Peyer's patch (tissue), 4 donors: ENCODE data around the gene STAT5B. TPM values are rescaled to one million over a fixed set of nuclear protein-coding genes. Genes with fewer than 3 reads are reported as not detected.

Experiments used
- DNase-seq, 3 donors: peaks; one replicate each; pipeline ENCODE4 v3.0.0-alpha.2; 2017 to 2019
- H3K27ac ChIP-seq, 4 donors: fragments of 200-600 bp; sonication (generic); one replicate each; pipeline ENCODE4 v1.5.1; 2016 to 2019
- H3K27me3 ChIP-seq, 2 donors: fragments of 200-600 bp; sonication (generic); one replicate each; pipeline ENCODE4 v1.5.1; 2019
- H3K36me3 ChIP-seq, 3 donors: fragments of 200-600 bp; sonication (generic); one replicate each; pipeline ENCODE4 v1.5.1; 2016 to 2019
- H3K4me1 ChIP-seq, 4 donors: fragments of 200-600 bp; sonication (generic); one replicate each; pipeline ENCODE4 v1.5.1; 2016 to 2019
- H3K4me3 ChIP-seq, 4 donors: fragments of 200-600 bp; sonication (generic); 1 replicate in 3 of 4; 2 replicates in 1 of 4; pipeline ENCODE4 v1.5.1; 2016 to 2019; ENCODE audit warnings: mild to moderate bottlenecking in 1 of 4
- H3K9me3 ChIP-seq, 4 donors: fragments of 200-600 bp; sonication (generic); one replicate each; pipeline ENCODE4 v1.5.1; 2016 to 2019; ENCODE audit warnings: mild to moderate bottlenecking in 1 of 4
- CTCF ChIP-seq, 6 experiments: fragments of 450-650 bp in 4 of 6; fragments of 200-600 bp in 2 of 6; sonication (generic) in 1 of 6; IDR thresholded peaks; one replicate each; pipeline ENCODE4 v1.5.1; 2017 to 2019; ENCODE audit warnings: antibody characterized with exemption in 6 of 6, mild to moderate bottlenecking in 3 of 6, moderate library complexity in 1 of 6
- POLR2A ChIP-seq, 2 donors: fragments of 450-650 bp; IDR thresholded peaks; one replicate each; pipeline ENCODE4 v1.5.1; 2017; ENCODE audit warnings: antibody characterized with exemption in 2 of 2, mild to moderate bottlenecking in 2 of 2, moderate library complexity in 2 of 2
- total RNA-seq, 4 donors: library from RNA; depleted of rRNA; stranded (reverse); fragments of >200 nt; gene quantifications; one replicate each; pipeline ENCODE4 v1.1.0, GENCODE V29; 2016

STAT5B gene
- total RNA-seq, 4 donors from 2014 or later: 36.3 to 128 (median 68.1) TPM

GRCh38 chr17:42199416-42200011 lies 76.7 kb downstream of the STAT5B start:
- Histone ChIP-seq H3K36me3 (peaks cover 0 to 18% (median 0%) of the 10 kb centered on the region in 3 donors), H3K27me3 (no peaks in the 10 kb centered on the region), H3K4me1 (peaks cover 0 to 9% (median 0%) of the 10 kb centered on the region in 4 donors), H3K4me3 (no peak overlapping the region), H3K27ac (peak overlapping the region in 1 of 4 donors; percentile 63), H3K9me3 (no peaks in the 10 kb centered on the region)
- DNase-seq: no peak
- no peak for TF ChIP-seq CTCF (IDR thresholded peaks at IDR 0.05)
- no peak for TF ChIP-seq POLR2A (IDR thresholded peaks at IDR 0.05)

GRCh38 chr17:42198897-42199296 lies 77.3 kb downstream of the STAT5B start:
- no peaks in the 10 kb centered on the region for H3K27me3 ChIP-seq
- peaks cover 0 to 11% (median 0%) of the 10 kb centered on the region in 4 donors for H3K4me1 ChIP-seq
- H3K27ac ChIP-seq: peak overlapping the region in 3 of 4 donors; percentile 39 to 63 (median 50)
- peaks cover 0 to 12% (median 0%) of the 10 kb centered on the region in 3 donors for H3K36me3 ChIP-seq
- H3K4me3 ChIP-seq: no peak overlapping the region
- TF ChIP-seq POLR2A (IDR thresholded peaks at IDR 0.05) (no peak), CTCF (IDR thresholded peaks at IDR 0.05) (no peak)
- no peaks in the 10 kb centered on the region for H3K9me3 ChIP-seq
- DNase-seq: peak in 1 of 3 donors; percentile 55

- DNase-seq: no peak
These were observed 78.5 kb downstream of the STAT5B start for GRCh38 chr17:42197564-42198156.

GRCh38 chr17:42193969-42194899 lies 82.0 kb downstream of the STAT5B start, which contains the start of gene GHDC:
TSS of gene GHDC (minus strand) at chr17:42194494. CDS start at chr17:42193581, 913 bp downstream.
- TF ChIP-seq CTCF (IDR thresholded peaks at IDR 0.05) (peak in 3 of 6 experiments; percentile 14 to 20 (median 14)), POLR2A (IDR thresholded peaks at IDR 0.05) (peak in 1 of 2 donors; percentile 35)
- H3K4me3 ChIP-seq: peak within 1 kb of the TSS; percentile 72 to 94 (median 86)

More at GRCh38 chr17:42197564-42198156, 78.5 kb downstream of the STAT5B start:
- Histone ChIP-seq H3K27ac (no peak overlapping the region), H3K4me3 (no peak overlapping the region), H3K27me3 (no peaks in the 10 kb centered on the region), H3K36me3 (peaks cover 0 to 8% (median 0%) of the 10 kb centered on the region in 3 donors), H3K4me1 (peaks cover 0 to 20% (median 8%) of the 10 kb centered on the region in 4 donors), H3K9me3 (no peaks in the 10 kb centered on the region)
- no peak for TF ChIP-seq CTCF (IDR thresholded peaks at IDR 0.05)
- no peak for TF ChIP-seq POLR2A (IDR thresholded peaks at IDR 0.05)

More at GRCh38 chr17:42193969-42194899, 82.0 kb downstream of the STAT5B start, which contains the start of gene GHDC:
- Histone ChIP-seq H3K36me3 (no peaks in the 10 kb centered on the region), H3K27ac (peak within 1 kb of the TSS; percentile 82 to 89 (median 86)), H3K4me1 (peaks cover 0 to 15% (median 8%) of the 10 kb centered on the region in 4 donors), H3K9me3 (no peaks in the 10 kb centered on the region), H3K27me3 (no peaks in the 10 kb centered on the region)
- DNase-seq: peak; percentile 85 to 96 (median 88)
